GM19397 (cell line): ENCODE measurements around the gene TMEM45B.
"Not testable (repeated sequence)": the region's sequence is repeated elsewhere in the genome, so short reads cannot be mapped to it uniquely, and the experiment has no call there.

Source experiments
- ATAC-seq: cut with Tn5 transposase; IDR thresholded peaks from one replicate; pipeline ENCODE4 v1.9.1; 2021; ENCODE audit warnings: mild to moderate bottlenecking, moderate library complexity; ENCODE audit not compliant: unreplicated experiment

TMEM45B gene

DNA sequence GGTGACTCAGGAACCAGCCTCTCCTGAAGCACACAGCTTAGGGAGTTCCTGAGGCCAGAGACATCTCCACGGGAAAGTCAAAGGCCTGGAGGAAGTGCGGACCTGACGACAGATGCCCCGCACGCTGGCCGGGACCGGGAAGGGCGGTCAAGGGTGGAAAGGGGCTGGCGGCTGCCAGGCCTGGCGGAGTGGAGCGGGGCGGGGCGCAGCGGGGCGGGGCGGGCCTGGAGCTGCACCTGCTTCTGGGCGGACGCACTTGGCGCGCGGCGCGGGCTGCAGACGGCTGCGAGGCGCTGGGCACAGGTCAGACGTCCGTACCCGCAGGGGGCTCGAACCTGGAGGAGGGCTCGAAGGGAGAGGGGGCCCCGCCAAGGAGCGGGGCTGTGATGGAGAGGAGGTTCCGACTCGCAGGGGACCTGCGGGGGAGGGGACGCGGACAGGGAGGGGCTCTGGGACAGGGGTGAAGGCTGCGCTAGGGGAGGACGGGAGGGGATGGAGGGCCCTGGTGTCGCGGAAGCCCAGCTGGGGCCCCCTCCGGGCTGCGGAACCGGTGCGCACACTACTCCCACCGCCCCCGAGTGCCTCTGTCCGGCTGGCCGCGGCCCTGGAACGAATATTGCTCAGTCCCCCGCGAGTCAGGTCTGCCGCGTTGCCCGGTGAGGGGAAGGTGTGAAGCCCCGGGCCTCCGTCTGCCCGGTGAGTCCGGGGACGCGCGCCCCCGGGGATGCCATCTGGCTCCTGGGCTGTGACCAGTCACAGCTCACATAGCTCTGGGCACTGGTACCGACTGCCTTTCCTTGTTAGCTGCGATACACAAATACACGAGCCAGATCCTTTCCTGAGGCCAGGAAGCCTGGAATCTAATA, at the start of gene TMEM45B:
Gene TMEM45B, plus strand, starts transcription at position 253 of the 866 bp plus-strand sequence. CDS start 36,635 bp downstream, outside the sequence.
- no peak for ATAC-seq

DNA sequence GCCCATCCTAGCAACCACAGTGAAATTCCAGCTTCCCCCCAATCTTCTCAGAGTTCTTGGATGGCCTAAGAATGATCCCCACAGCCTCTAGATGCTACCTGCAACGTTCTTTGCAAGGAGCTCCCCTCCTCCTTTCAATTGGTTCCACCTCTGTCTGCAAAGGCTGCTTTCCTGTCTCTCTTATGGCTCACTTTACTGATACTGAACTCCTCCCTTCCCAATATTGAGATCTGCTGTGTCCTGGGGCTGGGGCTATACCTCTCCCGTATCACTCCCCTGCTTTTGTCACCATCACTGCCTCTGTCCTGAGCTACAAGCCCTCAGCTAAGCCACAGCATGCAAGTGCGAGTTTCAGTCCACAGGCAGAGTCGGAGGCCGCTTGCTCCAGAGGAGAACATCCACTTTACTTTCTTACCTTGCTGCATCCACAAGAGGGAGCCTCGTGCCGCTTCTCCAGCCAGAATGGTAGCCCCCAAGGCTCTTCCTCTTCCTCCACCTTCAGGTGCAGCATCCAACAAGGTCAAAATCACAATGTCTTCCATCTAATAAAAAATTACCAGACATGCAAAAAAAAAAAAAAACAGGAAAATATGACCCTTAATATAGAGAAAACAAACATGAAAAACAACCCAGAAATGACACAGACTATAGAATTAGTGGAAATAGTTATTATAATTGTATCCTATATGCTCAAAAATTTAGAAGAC, 48.6 kb upstream of the TMEM45B start:
- ATAC-seq: no peak

DNA sequence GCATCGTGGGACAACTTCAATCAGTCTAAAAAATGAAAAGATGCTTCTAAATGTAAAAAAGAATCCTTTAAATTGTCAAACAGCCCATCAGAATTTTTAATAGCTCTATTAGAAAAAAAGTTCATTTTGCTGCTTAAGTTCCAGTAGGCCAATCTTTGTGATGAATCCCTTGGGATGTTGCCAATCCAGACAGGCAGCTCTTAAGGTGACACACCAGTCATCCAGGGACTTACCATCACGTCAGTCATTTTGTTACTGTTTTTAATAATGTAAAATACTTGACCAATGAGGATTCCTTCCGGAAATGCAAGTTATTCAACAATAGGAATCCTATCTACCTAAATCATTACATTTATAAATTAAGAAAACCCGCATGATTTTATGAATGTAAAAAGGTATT, 47.8 kb upstream of the TMEM45B start:
- no peak for ATAC-seq

DNA sequence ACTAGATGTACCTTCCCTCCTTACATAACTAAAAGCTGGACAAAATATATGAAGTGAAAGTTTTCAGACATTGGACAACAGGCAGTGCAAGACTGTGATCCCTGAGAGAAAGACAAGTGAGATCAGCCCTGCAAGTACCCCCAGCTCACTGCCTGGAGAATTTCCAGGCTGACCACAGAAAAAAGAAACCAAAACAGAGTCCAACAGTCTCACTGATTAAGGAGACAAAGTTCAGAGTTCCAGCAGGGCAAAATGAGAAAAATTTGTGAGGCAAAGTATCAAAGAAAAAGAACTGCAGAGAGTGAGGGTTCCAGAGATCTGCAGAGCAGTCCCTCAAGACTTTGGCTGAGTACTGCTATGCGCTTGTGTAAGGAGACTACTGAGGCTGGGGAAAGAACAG, 47.3 kb upstream of the TMEM45B start:
- ATAC-seq: no peak

DNA sequence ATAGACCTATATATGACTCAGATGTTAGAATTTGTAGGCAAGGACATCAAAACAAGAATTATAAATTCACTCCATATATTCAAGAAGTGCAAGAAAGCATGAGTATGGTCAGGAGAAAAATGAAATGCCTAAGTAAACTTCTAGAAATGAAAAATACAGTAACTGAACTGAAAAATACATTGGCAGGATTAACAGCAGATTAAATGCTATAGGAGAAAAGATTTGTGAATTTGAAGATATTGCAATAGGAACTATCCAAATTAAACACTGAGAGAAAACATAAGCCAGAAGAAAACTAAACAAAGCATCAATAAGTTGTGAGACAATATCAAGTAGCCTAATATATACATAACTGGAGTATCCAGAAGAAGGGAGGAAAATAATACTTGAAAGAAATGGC, 46.6 kb upstream of the TMEM45B start:
- no peak for ATAC-seq

DNA sequence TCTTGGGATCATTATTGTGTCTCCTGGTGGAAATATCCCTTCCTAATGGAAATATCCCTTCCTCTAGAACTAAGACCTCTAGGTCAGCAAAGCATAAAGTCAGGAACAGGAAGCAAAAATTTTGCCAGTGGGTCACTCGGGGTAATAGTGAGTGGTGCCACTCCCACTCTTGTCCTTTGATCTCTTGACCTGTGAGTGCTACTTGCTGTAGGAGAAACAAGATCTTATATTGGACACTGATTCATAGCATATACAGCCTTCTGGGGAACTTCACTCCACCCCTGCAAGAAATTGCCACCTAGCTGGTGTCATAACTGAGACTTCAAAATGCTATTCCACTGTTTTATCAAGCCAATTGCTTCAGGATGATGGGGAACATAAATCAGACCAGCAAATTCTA, 44.7 kb upstream of the TMEM45B start:
- ATAC-seq: no peak

DNA sequence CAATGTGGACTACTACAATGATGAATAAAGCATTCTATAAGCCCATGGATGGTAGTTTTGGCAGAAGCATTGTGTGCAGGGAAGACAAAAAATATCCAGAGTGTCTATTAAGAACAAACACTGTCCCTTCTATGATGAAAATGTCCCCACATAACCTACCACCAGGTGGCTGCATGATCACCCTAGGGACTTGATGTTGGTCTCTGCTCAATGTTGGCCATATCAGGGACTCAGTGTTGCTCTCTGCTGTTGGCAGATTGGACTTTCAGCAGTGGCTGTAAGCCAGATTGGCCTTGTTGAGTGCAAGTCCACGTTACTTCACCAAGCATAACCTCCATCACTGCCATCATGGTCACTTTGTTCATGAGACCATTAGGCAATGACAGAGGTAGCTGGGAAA, 44.2 kb upstream of the TMEM45B start:
- not testable (repeated sequence) for ATAC-seq

DNA sequence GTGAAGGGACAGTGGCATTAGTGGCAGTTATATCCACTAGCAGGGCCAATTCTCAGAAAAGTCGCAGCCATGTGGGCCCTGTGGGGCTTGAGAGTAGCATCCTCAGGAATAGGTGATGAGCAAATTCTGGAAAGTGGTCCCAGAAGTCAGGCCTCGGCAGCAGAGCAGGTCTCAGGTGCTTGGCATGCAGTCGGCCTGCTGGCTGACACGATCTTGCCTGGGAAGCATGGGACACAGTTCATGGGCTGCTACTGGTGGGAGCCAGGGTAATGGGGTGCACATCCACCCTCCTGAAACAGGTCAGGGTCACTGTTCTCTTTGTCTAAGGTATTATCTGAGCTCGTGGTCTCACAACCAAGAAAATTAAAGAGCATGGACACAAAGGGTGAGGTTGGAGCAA, 36.8 kb upstream of the TMEM45B start:
- no peak for ATAC-seq

DNA sequence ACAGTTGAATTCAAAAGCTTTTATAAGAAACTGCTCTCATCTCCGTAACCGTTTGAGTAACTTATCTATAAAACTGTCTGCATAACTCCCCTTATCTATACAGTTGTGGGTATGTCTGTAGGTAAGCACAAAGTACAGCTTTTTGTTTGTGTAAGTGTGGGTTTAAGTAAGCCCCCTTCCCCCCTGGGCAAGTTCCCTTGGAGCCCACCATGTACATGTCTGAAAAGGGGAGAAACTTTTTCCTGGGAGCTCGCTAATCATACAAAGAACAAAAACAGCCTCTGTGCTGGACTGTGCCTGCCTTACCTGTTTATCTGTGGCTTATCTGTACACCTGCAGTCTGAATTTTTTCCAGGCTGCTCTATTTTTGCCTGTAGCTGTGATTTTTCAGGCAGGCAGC, 36.3 kb upstream of the TMEM45B start:
- no peak for ATAC-seq

DNA sequence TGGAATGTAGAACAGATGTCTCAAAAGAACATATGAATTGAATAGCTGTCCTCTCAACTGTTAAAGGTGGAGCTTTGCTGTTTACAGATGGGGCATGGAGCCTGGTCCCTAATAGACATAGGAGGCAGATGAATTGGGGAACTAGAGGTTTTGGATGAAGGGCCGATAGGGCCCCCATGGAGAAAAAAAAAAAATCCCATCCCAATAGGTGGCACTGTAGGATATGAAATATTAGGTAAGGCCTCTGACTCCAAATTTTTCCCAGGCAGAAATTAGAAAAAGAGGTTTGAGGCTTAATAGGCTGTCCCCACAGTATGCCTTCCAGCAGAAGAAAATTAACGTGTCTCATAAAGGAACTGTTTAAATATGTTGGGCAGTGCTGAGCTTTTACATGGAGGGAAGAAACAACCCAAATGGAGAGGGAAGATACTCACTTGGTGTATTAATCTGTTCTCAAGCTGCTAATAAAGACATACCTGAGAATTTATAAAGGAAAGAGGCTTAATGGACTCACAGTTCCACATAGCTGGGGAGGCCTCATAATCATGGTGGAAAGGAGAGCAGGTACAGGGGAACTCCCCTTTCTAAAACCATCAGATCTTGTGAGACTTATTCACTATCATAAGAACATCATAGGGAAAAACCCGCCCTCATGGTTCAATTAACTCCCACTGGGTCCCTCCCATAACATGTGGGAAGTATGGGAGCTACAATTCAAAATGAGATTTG, 30.1 kb upstream of the TMEM45B start:
- no peak for ATAC-seq

DNA sequence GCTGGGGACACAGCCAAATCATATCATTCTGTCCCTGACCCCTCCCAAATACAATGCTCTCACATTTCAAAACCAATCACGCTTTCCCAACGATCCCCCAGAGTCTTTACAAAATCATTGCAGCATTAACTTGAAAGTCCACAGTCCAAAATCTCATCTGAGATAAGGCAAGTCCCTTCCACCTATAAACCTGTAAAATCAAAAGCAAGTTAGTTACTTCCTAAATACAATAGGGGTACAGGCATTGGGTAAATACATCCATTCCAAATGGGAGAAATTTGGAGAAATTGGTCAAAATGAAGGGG, 29.6 kb upstream of the TMEM45B start:
- ATAC-seq: not testable (repeated sequence)

DNA sequence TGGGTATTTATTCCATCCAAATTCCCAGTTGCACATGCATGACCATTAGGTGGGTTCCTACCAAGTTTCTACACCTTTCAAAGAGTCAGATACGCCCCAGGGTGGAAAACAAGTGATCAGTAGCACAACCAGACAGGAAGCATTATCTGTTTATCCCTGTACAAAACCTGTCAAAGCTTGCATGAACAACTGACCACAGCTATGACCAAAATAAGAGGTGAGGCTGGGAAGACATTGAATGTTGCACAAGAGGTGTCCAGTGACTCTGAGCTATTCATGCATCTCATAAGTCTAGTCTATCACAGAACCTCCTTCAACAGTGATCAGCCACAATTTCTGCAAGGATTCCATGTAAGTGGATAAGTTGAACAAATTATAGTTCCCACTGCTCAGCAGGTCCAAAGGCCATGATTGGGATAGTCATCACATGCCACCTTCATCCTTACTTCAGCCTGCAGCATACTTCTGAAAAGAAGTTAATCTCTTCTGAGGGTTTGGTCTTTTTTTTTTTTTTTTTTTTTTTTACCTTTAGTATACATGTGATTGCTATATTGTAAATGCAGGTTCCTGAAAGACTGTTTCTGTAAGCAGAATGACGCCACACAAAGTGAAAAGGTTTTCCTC, 28.0 kb upstream of the TMEM45B start:
- ATAC-seq: no peak

DNA sequence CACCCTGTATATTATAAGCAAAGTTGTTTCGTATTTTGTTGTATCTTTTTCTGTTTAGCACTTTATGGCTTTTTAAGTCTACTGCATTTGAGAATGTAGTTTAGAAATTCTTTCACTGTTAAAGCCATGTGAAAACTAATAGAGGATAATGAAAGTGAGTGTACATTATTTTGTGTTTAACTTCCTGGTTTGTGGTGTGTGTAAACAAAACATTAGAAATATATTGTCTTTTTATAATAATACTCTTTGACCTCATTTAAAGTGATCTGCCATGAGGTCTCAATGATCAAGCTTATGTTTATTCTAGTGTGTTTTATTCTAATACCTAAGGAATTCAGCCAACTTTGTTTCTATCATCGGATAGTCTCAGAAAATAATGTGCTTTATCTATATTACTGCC, 27.4 kb upstream of the TMEM45B start:
- no peak for ATAC-seq

DNA sequence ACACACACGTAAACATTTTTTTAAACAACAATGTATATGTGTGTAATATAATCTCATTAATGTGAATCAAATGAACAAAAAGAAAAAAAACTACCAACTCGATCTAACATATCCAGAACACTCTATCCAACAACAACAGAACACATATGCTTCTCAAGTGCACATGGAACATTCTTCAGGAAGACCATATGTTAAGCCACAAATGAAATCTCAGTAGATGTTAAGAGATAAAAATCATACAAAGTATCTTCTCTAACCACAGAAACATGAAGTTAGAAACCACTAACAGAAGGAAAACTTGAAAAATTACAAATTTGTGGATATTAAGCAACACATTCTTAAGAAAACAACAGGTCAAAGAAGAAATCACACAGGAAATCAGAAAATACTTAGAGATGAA, 25.5 kb upstream of the TMEM45B start:
- no peak for ATAC-seq

DNA sequence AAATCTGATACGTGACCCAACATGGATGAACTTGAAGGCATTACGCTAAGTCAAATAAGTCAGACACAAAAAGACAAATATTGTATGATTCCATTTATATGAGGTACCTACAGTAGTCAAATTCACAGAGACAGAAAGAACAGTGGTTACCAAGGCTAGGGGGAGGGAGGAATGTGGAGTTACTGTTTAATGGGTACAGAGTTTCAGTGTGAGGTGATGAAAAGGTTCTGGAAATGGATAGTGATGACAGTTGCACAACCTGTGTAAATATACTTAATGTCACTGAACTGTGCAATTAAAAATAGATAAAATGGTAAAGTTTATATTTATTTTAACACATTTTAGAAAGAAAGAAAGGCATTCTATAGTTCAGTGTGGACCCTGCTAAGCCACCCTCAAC, 24.1 kb upstream of the TMEM45B start:
- ATAC-seq: no peak

DNA sequence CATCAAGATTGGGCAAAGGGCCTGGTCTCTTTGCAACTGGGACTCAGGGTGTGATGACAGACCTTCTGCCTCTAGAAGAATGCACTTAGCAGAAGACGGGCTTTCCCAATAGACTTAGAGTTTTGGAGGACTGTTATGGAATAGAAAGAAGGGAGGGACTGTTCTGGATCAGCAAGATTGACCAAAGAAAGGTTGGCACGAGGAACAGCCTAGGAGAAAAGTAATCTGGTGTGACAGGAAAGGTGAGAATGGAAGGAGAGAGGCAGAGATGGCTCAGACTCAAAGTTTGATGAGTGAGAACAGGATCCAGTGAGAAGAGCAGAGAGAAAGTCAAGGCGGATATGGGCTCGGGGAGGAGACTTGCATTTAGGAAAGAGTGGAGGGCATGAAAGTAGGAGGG, 23.0 kb upstream of the TMEM45B start:
- no peak for ATAC-seq

DNA sequence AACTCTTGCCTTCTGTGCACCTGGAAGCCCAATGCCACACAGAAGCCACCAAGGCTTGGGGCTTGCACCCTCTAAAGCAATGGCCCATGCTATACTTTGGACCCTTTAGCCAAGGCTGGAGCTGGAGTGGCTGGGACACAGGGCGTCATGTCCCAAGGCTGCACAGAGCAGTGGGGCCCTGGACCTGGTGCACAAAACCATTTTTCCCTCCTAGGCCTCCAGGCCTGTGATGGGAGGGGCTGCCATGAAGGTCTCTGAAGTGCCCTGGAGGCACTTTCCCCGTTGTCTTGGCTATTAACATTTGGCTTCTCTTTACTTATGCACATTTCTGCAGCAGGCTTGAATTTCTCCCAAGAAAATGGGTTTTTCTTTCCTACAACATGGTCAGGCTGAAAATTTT, 20.6 kb upstream of the TMEM45B start:
- no peak for ATAC-seq

DNA sequence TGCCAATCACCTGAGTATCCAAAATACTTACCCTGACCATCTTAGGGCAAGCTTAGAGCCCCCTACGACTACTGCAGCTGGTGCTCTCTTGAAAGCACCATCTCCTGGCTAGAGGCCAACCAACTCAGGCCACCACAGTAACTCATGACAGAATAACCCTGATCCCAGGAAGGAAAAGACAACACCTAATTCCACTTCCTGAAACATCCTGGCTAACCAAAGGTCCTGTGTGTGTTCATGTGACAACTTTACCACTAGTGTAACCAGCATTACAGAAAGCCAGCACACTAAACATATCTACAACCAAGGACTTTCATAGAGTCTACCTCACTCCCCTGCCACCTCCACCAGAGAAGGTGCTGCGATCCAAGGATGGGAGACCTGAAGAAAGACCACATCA, 17.4 kb upstream of the TMEM45B start:
- no peak for ATAC-seq

DNA sequence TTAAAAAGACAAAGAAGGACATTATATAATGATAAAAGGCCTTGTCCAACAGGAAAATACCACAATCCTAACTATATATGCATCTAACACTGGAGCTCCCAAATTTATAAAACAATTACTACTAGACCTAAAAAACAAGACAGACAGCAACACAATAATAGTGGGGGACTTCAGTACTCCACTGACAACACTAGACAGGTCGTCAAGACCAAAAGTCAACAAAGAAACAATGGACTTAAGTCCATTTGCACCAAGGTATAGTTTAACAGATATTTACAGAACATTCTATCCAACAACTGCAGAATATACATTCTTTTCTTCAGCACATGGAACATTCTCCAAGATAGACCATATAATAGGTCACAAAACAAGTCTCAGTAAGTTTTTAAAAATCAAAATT, 15.5 kb upstream of the TMEM45B start:
- ATAC-seq: not testable (repeated sequence)

DNA sequence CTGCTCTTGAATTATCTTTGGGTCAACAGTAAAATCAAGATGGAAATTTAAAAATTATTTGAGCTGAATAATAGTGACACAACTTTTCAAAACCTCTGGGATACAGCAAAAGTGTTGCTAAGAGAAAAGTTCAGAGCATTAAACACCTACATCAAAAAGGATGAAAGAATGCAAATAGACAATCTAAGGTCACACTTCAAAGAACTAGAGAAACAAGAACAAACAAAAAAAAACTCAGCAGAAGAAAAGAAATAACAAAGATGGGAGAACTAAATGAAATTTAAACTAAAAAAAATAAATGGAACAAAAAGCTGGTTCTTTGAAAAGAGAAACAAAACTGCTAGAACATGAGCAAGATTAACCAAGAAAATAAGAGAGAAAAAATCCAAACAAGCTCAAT, 15.0 kb upstream of the TMEM45B start:
- ATAC-seq: no peak

DNA sequence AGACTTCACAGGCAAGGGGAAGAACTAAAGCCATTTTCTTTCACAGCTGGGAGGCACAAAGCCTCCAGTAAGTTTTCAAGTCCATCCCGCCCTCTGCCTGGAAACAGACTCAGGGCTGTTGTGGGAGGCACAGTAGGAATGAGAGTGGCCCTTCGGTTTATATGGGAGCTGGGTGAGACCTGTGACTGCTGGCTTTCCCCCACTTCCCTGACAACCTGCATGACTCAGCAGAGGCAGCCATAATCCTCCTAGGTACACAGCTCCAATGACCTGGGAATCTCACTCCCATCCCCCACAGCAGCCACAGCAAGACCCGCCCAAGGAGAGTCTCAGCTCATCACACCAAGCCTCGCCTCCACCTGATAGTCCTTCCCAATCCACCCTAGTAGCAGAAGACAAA, 12.1 kb upstream of the TMEM45B start:
- no peak for ATAC-seq
